Measurements from ENCODE around the gene APOB.

The APOB gene

GRCh38 chr2:21019000-21019677, 24.7 kb downstream of the APOB start:
- TF ChIP-seq SPI1 (IDR thresholded peaks at IDR 0.05; ENCODE audit: borderline replicate concordance, low read depth) (no peak), GABPA (IDR thresholded peaks at IDR 0.05; ENCODE audit: low read depth) (no peak), CTCF (IDR thresholded peaks at IDR 0.05; ENCODE audit: insufficient read depth, low read length) (no peak), REST (IDR thresholded peaks at IDR 0.05; ENCODE audit: insufficient replicate concordance, low read depth) (no peak)
- H3K4me3 ChIP-seq (replicated peaks; ENCODE audit: insufficient read depth, low read length) = no peak overlapping the region
- H3K27ac ChIP-seq (replicated peaks) = no peak overlapping the region
- no peak for DNase-seq (ENCODE audit: low read depth in 1 of 2, low spot score in 1 of 2)
- peaks cover under 1% of the 10 kb centered on the region for H3K27me3 ChIP-seq (ENCODE audit: insufficient read depth, poor library complexity, severe bottlenecking)

GRCh38 chr2:21018290-21018689, 25.6 kb downstream of the APOB start:
- Histone ChIP-seq H3K27ac (replicated peaks) (no peak overlapping the region), H3K27me3 (ENCODE audit: insufficient read depth, poor library complexity, severe bottlenecking) (peaks cover 3% of the 10 kb centered on the region), H3K4me3 (replicated peaks; ENCODE audit: insufficient read depth, low read length) (no peak overlapping the region)
- DNase-seq (ENCODE audit: low read depth in 1 of 2, low spot score in 1 of 2) = no peak
- TF ChIP-seq SPI1 (IDR thresholded peaks at IDR 0.05; ENCODE audit: borderline replicate concordance, low read depth) (no peak), CTCF (IDR thresholded peaks at IDR 0.05; ENCODE audit: insufficient read depth, low read length) (no peak), REST (IDR thresholded peaks at IDR 0.05; ENCODE audit: insufficient replicate concordance, low read depth) (no peak), GABPA (IDR thresholded peaks at IDR 0.05; ENCODE audit: low read depth) (no peak), POLR2AphosphoS5 (IDR thresholded peaks at IDR 0.05; ENCODE audit: low read depth) (no peak)

GRCh38 chr2:21017748-21018276, 26.1 kb downstream of the APOB start:
- Histone ChIP-seq H3K27me3 (ENCODE audit: insufficient read depth, poor library complexity, severe bottlenecking) (peaks cover 3% of the 10 kb centered on the region), H3K4me3 (replicated peaks; ENCODE audit: insufficient read depth, low read length) (no peak overlapping the region), H3K27ac (replicated peaks) (no peak overlapping the region)
- TF ChIP-seq CTCF (IDR thresholded peaks at IDR 0.05; ENCODE audit: insufficient read depth, low read length) (no peak), GABPA (IDR thresholded peaks at IDR 0.05; ENCODE audit: low read depth) (no peak), REST (IDR thresholded peaks at IDR 0.05; ENCODE audit: insufficient replicate concordance, low read depth) (no peak), SPI1 (IDR thresholded peaks at IDR 0.05; ENCODE audit: borderline replicate concordance, low read depth) (no peak), POLR2AphosphoS5 (IDR thresholded peaks at IDR 0.05; ENCODE audit: low read depth) (no peak)
- no peak for DNase-seq (ENCODE audit: low read depth in 1 of 2, low spot score in 1 of 2)

Data from HL-60 (cell line).